SK-N-SH treated with all-trans-retinoic acid at 6 μM for 48 hours (cell line): Measurements from ENCODE around the gene OR1G1.
"Not testable (repeated sequence)": the region's sequence is repeated elsewhere in the genome, so short reads cannot be mapped to it uniquely, and the experiment has no call there.

Source experiments
- ATAC-seq: fragments of 200-7000 bp; cut with Tn5 transposase; 3 replicates; pipeline ENCODE4 v1.9.1; 2020; ENCODE audit warnings: mild to moderate bottlenecking, moderate library complexity
- ARNTL ChIP-seq: fragments of 450-650 bp; formaldehyde crosslinking; IDR thresholded peaks from 2 replicates; pipeline ENCODE4 v1.5.0; 2020; ENCODE audit warnings: low read depth, mild to moderate bottlenecking, moderate library complexity, borderline replicate concordance
- BACH2 ChIP-seq: fragments of 250-450 bp; sonication (Bioruptor Pico); IDR thresholded peaks from 2 replicates; pipeline ENCODE4 v1.9.0; 2021; ENCODE audit warnings: mild to moderate bottlenecking, borderline replicate concordance
- CREB5 ChIP-seq: fragments of 250-450 bp; sonication (Bioruptor Pico); IDR thresholded peaks from 2 replicates; pipeline ENCODE4 v1.5.1; 2020; ENCODE audit warnings: low read depth, mild to moderate bottlenecking, moderate library complexity
- CSRNP3 ChIP-seq: fragments of 250-450 bp; sonication (Bioruptor Pico); IDR thresholded peaks from 2 replicates; pipeline ENCODE4 v1.5.1; 2021; ENCODE audit warnings: mild to moderate bottlenecking, moderate library complexity
- ESRRG ChIP-seq: fragments of 250-450 bp; sonication (Bioruptor Pico); IDR thresholded peaks from 2 replicates; pipeline ENCODE4 v1.6.1; 2021; ENCODE audit warnings: mild to moderate bottlenecking
- GLIS3 ChIP-seq: fragments of 250-450 bp; sonication (Bioruptor Pico); IDR thresholded peaks from 2 replicates; pipeline ENCODE4 v1.5.0; 2020; ENCODE audit warnings: mild to moderate bottlenecking, moderate library complexity
- ISL1 ChIP-seq: fragments of 250-450 bp; sonication (Bioruptor Pico); IDR thresholded peaks from 2 replicates; pipeline ENCODE4 v2.1.2; 2022; ENCODE audit warnings: mild to moderate bottlenecking, moderate library complexity
- OSR1 ChIP-seq: fragments of 250-450 bp; sonication (Bioruptor Pico); IDR thresholded peaks from 2 replicates; pipeline ENCODE4 v1.8.0; 2022; ENCODE audit warnings: moderate library complexity, mild to moderate bottlenecking, inconsistent platforms
- POU6F1 ChIP-seq: fragments of 250-450 bp; sonication (Bioruptor Pico); IDR thresholded peaks from 2 replicates; pipeline ENCODE4 v1.8.0; 2021; ENCODE audit warnings: low read depth, mild to moderate bottlenecking, moderate library complexity, borderline replicate concordance
- PPARA ChIP-seq: fragments of 250-450 bp; sonication (Bioruptor Pico); IDR thresholded peaks from 2 replicates; pipeline ENCODE4 v1.5.0; 2020; ENCODE audit warnings: mild to moderate bottlenecking, borderline replicate concordance
- RARB ChIP-seq: fragments of 250-450 bp; sonication (Bioruptor Pico); IDR thresholded peaks from 2 replicates; pipeline ENCODE4 v1.8.0; 2021; ENCODE audit warnings: mild to moderate bottlenecking, moderate library complexity
- SNAI2 ChIP-seq: fragments of 250-450 bp; sonication (Bioruptor Pico); IDR thresholded peaks from 2 replicates; pipeline ENCODE4 v1.5.0; 2020; ENCODE audit warnings: mild to moderate bottlenecking, moderate library complexity
- TCF4 ChIP-seq: fragments of 250-450 bp; sonication (Bioruptor Pico); IDR thresholded peaks from 2 replicates; pipeline ENCODE4 v1.8.0; 2021; ENCODE audit warnings: mild to moderate bottlenecking, moderate library complexity, borderline replicate concordance
- TOX ChIP-seq: fragments of 250-450 bp; sonication (Bioruptor Pico); IDR thresholded peaks from 2 replicates; pipeline ENCODE4 v1.8.0; 2021; ENCODE audit warnings: mild to moderate bottlenecking, moderate library complexity, borderline replicate concordance
- ZC3H10 ChIP-seq: fragments of 250-450 bp; sonication (Bioruptor Pico); IDR thresholded peaks from 2 replicates; pipeline ENCODE4 v1.5.1; 2021; ENCODE audit warnings: mild to moderate bottlenecking, moderate library complexity
- ZFP3 ChIP-seq: fragments of 250-450 bp; sonication (Bioruptor Pico); IDR thresholded peaks from 2 replicates; pipeline ENCODE4 v1.5.0; 2020; ENCODE audit warnings: mild to moderate bottlenecking, moderate library complexity
- ZFP30 ChIP-seq: fragments of 450-650 bp; formaldehyde crosslinking; IDR thresholded peaks from 2 replicates; pipeline ENCODE4 v1.5.0; 2022; ENCODE audit warnings: mild to moderate bottlenecking, moderate library complexity
- ZNF565 ChIP-seq: fragments of 450-650 bp; formaldehyde crosslinking; conservative IDR thresholded peaks from 2 replicates; pipeline ENCODE4 v1.5.0; 2020; ENCODE audit warnings: low read depth, mild to moderate bottlenecking, moderate library complexity
- ZNF70 ChIP-seq: fragments of 450-650 bp; formaldehyde crosslinking; IDR thresholded peaks from 2 replicates; pipeline ENCODE4 v1.5.0; 2020; ENCODE audit warnings: mild to moderate bottlenecking, moderate library complexity

OR1G1 gene

GRCh38 chr17:3127451-3127850 is at the start of gene OR1G1:
OR1G1 (minus strand) TSS chr17:3127551; CDS start chr17:3127551, 0 bp downstream.
- no peak for TF ChIP-seq POU6F1 (CRISPR knock-in tag)
- TF ChIP-seq ZC3H10 (CRISPR knock-in tag) = no peak
- no peak for TF ChIP-seq CSRNP3 (CRISPR knock-in tag)
- no peak for TF ChIP-seq SNAI2
- no peak for TF ChIP-seq ZFP30 (CRISPR knock-in tag)
- no peak for ATAC-seq

- no peak for ATAC-seq
- no peak for TF ChIP-seq ZNF70 (CRISPR knock-in tag)
- no peak for TF ChIP-seq CREB5 (CRISPR knock-in tag)
- TF ChIP-seq ARNTL (CRISPR knock-in tag) = no peak
- TF ChIP-seq OSR1 = no peak
- TF ChIP-seq BACH2 = no peak
- TF ChIP-seq POU6F1 (CRISPR knock-in tag) = no peak
- TF ChIP-seq TCF4 (CRISPR knock-in tag) = no peak
- TF ChIP-seq ESRRG (CRISPR knock-in tag) = no peak
- TF ChIP-seq GLIS3 = no peak
- TF ChIP-seq ZFP30 (CRISPR knock-in tag) = no peak
Observed at GRCh38 chr17:3167574-3167973, 40.2 kb upstream of the OR1G1 start.

- TF ChIP-seq ZNF565 (CRISPR knock-in tag) (no peak), ARNTL (CRISPR knock-in tag) (no peak), ZC3H10 (CRISPR knock-in tag) (no peak), ISL1 (no peak), TOX (CRISPR knock-in tag) (no peak), TCF4 (CRISPR knock-in tag) (no peak), ZFP3 (no peak), POU6F1 (CRISPR knock-in tag) (no peak), CSRNP3 (CRISPR knock-in tag) (no peak), ZFP30 (CRISPR knock-in tag) (no peak), ZNF70 (CRISPR knock-in tag) (no peak), ESRRG (CRISPR knock-in tag) (no peak), BACH2 (no peak), GLIS3 (no peak), RARB (CRISPR knock-in tag) (no peak), PPARA (CRISPR knock-in tag) (no peak), CREB5 (CRISPR knock-in tag) (no peak)
- TF ChIP-seq, all 23 proteins: peak for 0
Observed at GRCh38 chr17:3157218-3157617, 29.9 kb upstream of the OR1G1 start.

GRCh38 chr17:3137494-3137893 is 10.1 kb upstream of the OR1G1 start:
- ATAC-seq = not testable (repeated sequence)

More at GRCh38 chr17:3157218-3157617, 29.9 kb upstream of the OR1G1 start:
- ATAC-seq = no peak
